ENCODE results near the gene MRPL46.

DNA sequence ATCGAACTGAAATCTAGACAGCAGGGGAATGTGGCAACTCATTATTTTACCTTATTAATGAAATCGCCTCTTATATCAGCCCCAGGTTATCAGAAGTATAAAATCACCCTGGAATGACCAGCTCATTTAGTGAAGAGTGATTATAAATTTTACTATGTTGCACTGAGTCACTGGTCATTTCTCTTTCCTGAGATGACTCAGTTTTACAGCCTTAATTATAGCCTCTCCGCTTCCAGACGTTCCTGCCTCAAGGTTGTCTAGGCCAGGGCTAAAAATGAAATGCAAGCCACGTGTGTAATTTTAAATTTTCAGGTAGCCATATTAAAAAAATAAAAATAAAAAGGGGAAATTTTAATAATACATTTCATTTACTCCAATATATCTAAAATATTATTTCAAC, 46.0 kb upstream of the MRPL46 start:
- TF ChIP-seq, protein P1, sequence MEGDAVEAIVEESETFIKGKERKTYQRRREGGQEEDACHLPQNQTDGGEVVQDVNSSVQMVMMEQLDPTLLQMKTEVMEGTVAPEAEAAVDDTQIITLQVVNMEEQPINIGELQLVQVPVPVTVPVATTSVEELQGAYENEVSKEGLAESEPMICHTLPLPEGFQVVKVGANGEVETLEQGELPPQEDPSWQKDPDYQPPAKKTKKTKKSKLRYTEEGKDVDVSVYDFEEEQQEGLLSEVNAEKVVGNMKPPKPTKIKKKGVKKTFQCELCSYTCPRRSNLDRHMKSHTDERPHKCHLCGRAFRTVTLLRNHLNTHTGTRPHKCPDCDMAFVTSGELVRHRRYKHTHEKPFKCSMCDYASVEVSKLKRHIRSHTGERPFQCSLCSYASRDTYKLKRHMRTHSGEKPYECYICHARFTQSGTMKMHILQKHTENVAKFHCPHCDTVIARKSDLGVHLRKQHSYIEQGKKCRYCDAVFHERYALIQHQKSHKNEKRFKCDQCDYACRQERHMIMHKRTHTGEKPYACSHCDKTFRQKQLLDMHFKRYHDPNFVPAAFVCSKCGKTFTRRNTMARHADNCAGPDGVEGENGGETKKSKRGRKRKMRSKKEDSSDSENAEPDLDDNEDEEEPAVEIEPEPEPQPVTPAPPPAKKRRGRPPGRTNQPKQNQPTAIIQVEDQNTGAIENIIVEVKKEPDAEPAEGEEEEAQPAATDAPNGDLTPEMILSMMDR (IDR thresholded peaks at IDR 0.05 in 2 of 3, conservative IDR thresholded peaks at IDR 0.05 in 1 of 3; ENCODE audit: insufficient read depth in 2 of 3, low read depth in 1 of 3, low read length in 3 of 3), result no peak
- TF ChIP-seq ZNF263 (CRISPR knock-in tag; IDR thresholded peaks at IDR 0.05; ENCODE audit: borderline replicate concordance) (no peak), FOXK2 (conservative IDR thresholded peaks at IDR 0.05 in 1 of 2, IDR thresholded peaks at IDR 0.05 in 1 of 2; ENCODE audit: low read depth in 2 of 2) (no peak), POLR2AphosphoS5 (IDR thresholded peaks at IDR 0.05; ENCODE audit: control insufficient read depth, insufficient read depth, low read depth, low read length) (no peak)
- TF ChIP-seq, protein P2, sequence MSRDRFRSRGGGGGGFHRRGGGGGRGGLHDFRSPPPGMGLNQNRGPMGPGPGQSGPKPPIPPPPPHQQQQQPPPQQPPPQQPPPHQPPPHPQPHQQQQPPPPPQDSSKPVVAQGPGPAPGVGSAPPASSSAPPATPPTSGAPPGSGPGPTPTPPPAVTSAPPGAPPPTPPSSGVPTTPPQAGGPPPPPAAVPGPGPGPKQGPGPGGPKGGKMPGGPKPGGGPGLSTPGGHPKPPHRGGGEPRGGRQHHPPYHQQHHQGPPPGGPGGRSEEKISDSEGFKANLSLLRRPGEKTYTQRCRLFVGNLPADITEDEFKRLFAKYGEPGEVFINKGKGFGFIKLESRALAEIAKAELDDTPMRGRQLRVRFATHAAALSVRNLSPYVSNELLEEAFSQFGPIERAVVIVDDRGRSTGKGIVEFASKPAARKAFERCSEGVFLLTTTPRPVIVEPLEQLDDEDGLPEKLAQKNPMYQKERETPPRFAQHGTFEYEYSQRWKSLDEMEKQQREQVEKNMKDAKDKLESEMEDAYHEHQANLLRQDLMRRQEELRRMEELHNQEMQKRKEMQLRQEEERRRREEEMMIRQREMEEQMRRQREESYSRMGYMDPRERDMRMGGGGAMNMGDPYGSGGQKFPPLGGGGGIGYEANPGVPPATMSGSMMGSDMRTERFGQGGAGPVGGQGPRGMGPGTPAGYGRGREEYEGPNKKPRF (IDR thresholded peaks at IDR 0.05; ENCODE audit: low read depth, low read length), result no peak
- TF ChIP-seq, protein P3, sequence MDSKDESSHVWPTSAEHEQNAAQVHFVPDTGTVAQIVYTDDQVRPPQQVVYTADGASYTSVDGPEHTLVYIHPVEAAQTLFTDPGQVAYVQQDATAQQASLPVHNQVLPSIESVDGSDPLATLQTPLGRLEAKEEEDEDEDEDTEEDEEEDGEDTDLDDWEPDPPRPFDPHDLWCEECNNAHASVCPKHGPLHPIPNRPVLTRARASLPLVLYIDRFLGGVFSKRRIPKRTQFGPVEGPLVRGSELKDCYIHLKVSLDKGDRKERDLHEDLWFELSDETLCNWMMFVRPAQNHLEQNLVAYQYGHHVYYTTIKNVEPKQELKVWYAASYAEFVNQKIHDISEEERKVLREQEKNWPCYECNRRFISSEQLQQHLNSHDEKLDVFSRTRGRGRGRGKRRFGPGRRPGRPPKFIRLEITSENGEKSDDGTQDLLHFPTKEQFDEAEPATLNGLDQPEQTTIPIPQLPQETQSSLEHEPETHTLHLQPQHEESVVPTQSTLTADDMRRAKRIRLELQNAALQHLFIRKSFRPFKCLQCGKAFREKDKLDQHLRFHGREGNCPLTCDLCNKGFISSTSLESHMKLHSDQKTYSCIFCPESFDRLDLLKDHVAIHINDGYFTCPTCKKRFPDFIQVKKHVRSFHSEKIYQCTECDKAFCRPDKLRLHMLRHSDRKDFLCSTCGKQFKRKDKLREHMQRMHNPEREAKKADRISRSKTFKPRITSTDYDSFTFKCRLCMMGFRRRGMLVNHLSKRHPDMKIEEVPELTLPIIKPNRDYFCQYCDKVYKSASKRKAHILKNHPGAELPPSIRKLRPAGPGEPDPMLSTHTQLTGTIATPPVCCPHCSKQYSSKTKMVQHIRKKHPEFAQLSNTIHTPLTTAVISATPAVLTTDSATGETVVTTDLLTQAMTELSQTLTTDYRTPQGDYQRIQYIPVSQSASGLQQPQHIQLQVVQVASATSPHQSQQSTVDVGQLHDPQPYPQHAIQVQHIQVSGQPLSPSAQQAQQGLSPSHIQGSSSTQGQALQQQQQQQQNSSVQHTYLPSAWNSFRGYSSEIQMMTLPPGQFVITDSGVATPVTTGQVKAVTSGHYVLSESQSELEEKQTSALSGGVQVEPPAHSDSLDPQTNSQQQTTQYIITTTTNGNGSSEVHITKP (IDR thresholded peaks at IDR 0.05; ENCODE audit: partially characterized antibody), result no peak

Measured in K562 (cell line).